HG03460 (cell line): ENCODE results near the gene RPL18A.

Experiments
- ATAC-seq: cut with Tn5 transposase; IDR thresholded peaks from one replicate; pipeline ENCODE4 v1.9.1; 2021; ENCODE audit not compliant: unreplicated experiment

Gene RPL18A

GRCh38 chr19:17908244-17908643, 48.5 kb downstream of the RPL18A start:
- ATAC-seq = no peak

DNA sequence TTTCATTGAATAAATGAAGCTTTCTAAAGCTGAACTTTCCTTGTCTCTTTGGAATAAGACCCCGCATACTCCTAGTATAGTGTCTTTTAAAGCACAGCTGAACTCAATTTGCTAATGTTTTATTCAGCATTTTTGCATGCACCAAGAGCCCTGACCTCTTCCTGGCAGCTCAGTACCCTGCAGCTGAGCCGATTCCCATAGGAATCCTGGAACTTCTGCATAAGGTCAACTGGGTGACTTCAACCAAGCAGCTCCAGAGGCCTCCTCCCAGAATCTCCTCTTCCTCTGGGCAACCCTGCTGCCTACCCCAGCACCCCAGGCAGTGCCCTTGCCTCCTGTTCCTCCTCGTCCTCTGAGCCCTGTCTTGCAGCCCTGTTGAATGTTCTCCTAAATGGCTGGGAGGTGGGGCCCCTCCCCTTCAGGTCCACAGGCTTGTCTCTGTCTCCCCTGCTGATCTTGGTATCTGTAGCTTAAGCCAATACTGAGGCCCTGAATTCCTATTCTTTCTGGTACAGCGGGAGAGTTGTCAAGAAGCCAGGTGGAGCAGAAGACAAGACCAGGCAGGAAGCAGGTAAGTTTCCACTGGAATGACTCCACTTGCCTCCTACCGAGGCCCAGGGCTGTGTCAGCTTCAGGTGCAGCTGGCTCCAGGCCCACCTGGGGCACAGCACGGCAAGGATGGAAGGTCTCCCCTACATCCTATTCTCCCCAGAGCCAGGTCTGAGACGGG, 49.5 kb downstream of the RPL18A start:
- no peak for ATAC-seq

- no peak for ATAC-seq
Measured at GRCh38 chr19:17910791-17911360, 51.2 kb downstream of the RPL18A start.
